Heart left ventricle (tissue), 16 donors: ENCODE measurements around the gene HNF1B. TPM values are rescaled to one million over a fixed set of nuclear protein-coding genes. Genes with fewer than 3 reads are reported as not detected.

Experiments used
- ATAC-seq, 4 donors: fragments of 200-7000 bp; cut with Tn5 transposase; one replicate each; pipeline ENCODE4 v1.9.1; 2020 to 2022; ENCODE audit warnings: moderate library complexity in 4 of 4, mild to moderate bottlenecking in 3 of 4, moderate number of reproducible peaks in 1 of 4
- DNase-seq, 5 donors: peaks; one replicate each; pipeline ENCODE4 v3.0.0-alpha.2; 2020
- H3K27ac ChIP-seq, 12 donors: fragments of 200-600 bp; sonication (generic) in 4 of 12; one replicate each; pipeline versions ENCODE4 v1.5.0 to v1.8.0; 2016 to 2022; ENCODE audit warnings: mild to moderate bottlenecking in 2 of 12
- H3K27me3 ChIP-seq, 9 donors: fragments of 200-600 bp; sonication (generic) in 2 of 9; one replicate each; pipeline versions ENCODE4 v1.5.1 to v1.8.0; 2016 to 2022; ENCODE audit warnings: mild to moderate bottlenecking in 3 of 9
- H3K36me3 ChIP-seq, 9 donors: fragments of 200-600 bp; sonication (generic) in 2 of 9; one replicate each; pipeline versions ENCODE4 v1.5.0 to v1.8.0; 2018 to 2022; ENCODE audit warnings: mild to moderate bottlenecking in 2 of 9
- H3K4me1 ChIP-seq, 12 donors: fragments of 200-600 bp; sonication (generic) in 4 of 12; one replicate each; pipeline versions ENCODE4 v1.5.0 to v1.8.0; 2016 to 2022; ENCODE audit warnings: mild to moderate bottlenecking in 3 of 12
- H3K4me3 ChIP-seq, 12 donors: fragments of 200-600 bp; sonication (generic) in 4 of 12; one replicate each; pipeline versions ENCODE4 v1.5.0 to v1.8.0; 2017 to 2022; ENCODE audit warnings: mild to moderate bottlenecking in 9 of 12, moderate library complexity in 4 of 12
- H3K9me3 ChIP-seq, 12 donors: fragments of 200-600 bp; sonication (generic) in 4 of 12; one replicate each; pipeline versions ENCODE4 v1.5.0 to v1.8.0; 2016 to 2022; ENCODE audit warnings: mild to moderate bottlenecking in 1 of 12
- CTCF ChIP-seq, 12 donors: fragments of 200-600 bp; sonication (generic) in 4 of 12; IDR thresholded peaks; one replicate each; pipeline versions ENCODE4 v1.5.0 to v1.8.0; 2018 to 2022; ENCODE audit warnings: antibody characterized with exemption in 12 of 12, mild to moderate bottlenecking in 5 of 12
- POLR2A ChIP-seq, 2 donors: fragments of 450-650 bp; IDR thresholded peaks; one replicate each; pipeline ENCODE4 v1.6.1; 2017; ENCODE audit warnings: antibody characterized with exemption in 2 of 2, mild to moderate bottlenecking in 2 of 2, moderate library complexity in 2 of 2
- WGBS, 4 donors: extraction: QIAGEN DNeasy Blood & Tissue Kit in 2 of 4; methylation state at CpG; one replicate each; pipeline versions ENCODE4 v1.1.5 to v1.1.7; 2013 to 2018; 5-methylcytosine and 5-hydroxymethylcytosine counted together
- intact Hi-C, 10 donors: fragments of 100-400 bp; cut with DNase I; formaldehyde crosslinking; loops; one replicate each; pipeline versions ENCODE4 v1.11.1 to v1.14.2; 2022
- polyA plus RNA-seq, 2 donors: library from polyadenylated mRNA; stranded (reverse); fragments of 200-250 nt; gene quantifications; one replicate each; pipeline ENCODE4 v1.2.3, GENCODE V29; 2013
- total RNA-seq, 9 donors: library from RNA; depleted of rRNA in 2 of 9; stranded (reverse); fragments of >200 nt in 2 of 9; fragmentation: NEBNext Ultra II Directional in 3 of 9; extraction: Animal tissue kit (Norgen Biotek cat#: 25700) in 3 of 9; gene quantifications; one replicate each; pipeline versions ENCODE4 v1.1.0 to v1.2.4, GENCODE V29; 2016 to 2023
- donor health status: ischemic (EF 13 %, LVEDD 7.1; RV severe dilation, severe dysfunction).
- donor health status: healthy with polysubstance abuse.
- donor health status: DM: no; HTN: yes; CAD: no.
- donor health status: DM: no; HTN: no; CAD: no.
- donor health status: ischemic (EF 25% LVEDD 6.9; RV normal size, moderate dysfunction).
- donor health status: ischemic (EF 25% LVEDD 5.7; RV mildly dilated, moderate dysfunction).
- donor health status: healthy.
- donor health status: DM: yes; HTN: yes; CAD: no.
- donor health status: ischemic (EF 35%, LVEDD 5.7; RV mildly dilated, moderate dysfunction).
- donor health status: nonischemic (EF 11% LVEDD 7.7; RV severe dilation, severe dysfunction).
- donor health status: DM: yes; HTN: yes; CAD: no.
- donor health status: PGD.
- donor health status: ischemic (EF 29% LVEDD 5.4; RV normal size, mild dysfunction).
- donor health status: nonischemic (EF 23%, LVEDD 6.1; RV moderate dilation, normal function).

Gene HNF1B
- total and polyA plus RNA-seq, 11 donors: not detected

- Histone ChIP-seq H3K36me3 (no peaks in the 10 kb centered on the region), H3K27ac (no peak overlapping the region), H3K9me3 (peaks cover 0 to 12% (median 0%) of the 10 kb centered on the region in 12 donors), H3K4me3 (no peak overlapping the region), H3K4me1 (peaks cover 0 to 3% (median 0%) of the 10 kb centered on the region in 12 donors), H3K27me3 (peaks cover 0 to 55% (median 5%) of the 10 kb centered on the region in 9 donors)
- ATAC-seq: no peak
- no peak for DNase-seq
- WGBS, 4 donors: 64 to 79% (median 74%) methylated on average over 6 of the region's 6 CpGs
- no peak for TF ChIP-seq POLR2A (IDR thresholded peaks at IDR 0.05)
- no peak for TF ChIP-seq CTCF (IDR thresholded peaks at IDR 0.05)
- intact Hi-C loops: loop anchor here in 1 of 10 donors (5.0 kb wide), 1 partner anchor 110 kb away; no protein-coding TSS in a partner anchor
These were observed 22.1 kb upstream of the HNF1B start for GRCh38 chr17:37766971-37767370.

GRCh38 chr17:37764383-37764782 lies 19.5 kb upstream of the HNF1B start:
- intact Hi-C loops: no loop called here
- 74 to 78% (median 76%) methylated on average over 3 of the region's 3 CpGs for WGBS, 4 donors
- ATAC-seq: no peak

GRCh38 chr17:37762666-37763065 lies 17.8 kb upstream of the HNF1B start:
- no peak for TF ChIP-seq POLR2A (IDR thresholded peaks at IDR 0.05)
- TF ChIP-seq CTCF (IDR thresholded peaks at IDR 0.05): no peak
- intact Hi-C loops: no loop called here
- no peak for DNase-seq
- WGBS, 4 donors: 37 to 56% (median 51%) methylated on average over 7 of the region's 7 CpGs
- Histone ChIP-seq H3K27me3 (peaks cover 0 to 58% (median 5%) of the 10 kb centered on the region in 9 donors), H3K4me1 (peaks cover 0 to 11% (median 0%) of the 10 kb centered on the region in 12 donors), H3K27ac (no peak overlapping the region), H3K4me3 (no peak overlapping the region), H3K36me3 (no peaks in the 10 kb centered on the region), H3K9me3 (peaks cover 0 to 2% (median 0%) of the 10 kb centered on the region in 12 donors)
- ATAC-seq: no peak

More at GRCh38 chr17:37764383-37764782, 19.5 kb upstream of the HNF1B start:
- Histone ChIP-seq H3K27ac (no peak overlapping the region), H3K36me3 (no peaks in the 10 kb centered on the region), H3K9me3 (peaks cover 0 to 12% (median 0%) of the 10 kb centered on the region in 12 donors), H3K27me3 (peaks cover 0 to 56% (median 5%) of the 10 kb centered on the region in 9 donors), H3K4me3 (no peak overlapping the region), H3K4me1 (peaks cover 0 to 11% (median 0%) of the 10 kb centered on the region in 12 donors)
- no peak for DNase-seq
- TF ChIP-seq POLR2A (IDR thresholded peaks at IDR 0.05): no peak
- TF ChIP-seq CTCF (IDR thresholded peaks at IDR 0.05): no peak

- DNase-seq: no peak
- WGBS, 4 donors: 85 to 95% (median 93%) methylated on average over 4 of the region's 4 CpGs
- TF ChIP-seq CTCF (IDR thresholded peaks at IDR 0.05) (no peak), POLR2A (IDR thresholded peaks at IDR 0.05) (no peak)
- H3K4me3 ChIP-seq: no peak overlapping the region
- no peak overlapping the region for H3K27ac ChIP-seq
- peaks cover 0 to 11% (median 0%) of the 10 kb centered on the region in 12 donors for H3K4me1 ChIP-seq
- ATAC-seq: no peak
- H3K9me3 ChIP-seq: no peaks in the 10 kb centered on the region
- H3K27me3 ChIP-seq: peaks cover 0 to 57% (median 5%) of the 10 kb centered on the region in 9 donors
- no peaks in the 10 kb centered on the region for H3K36me3 ChIP-seq
- intact Hi-C loops: no loop called here
These were observed 17.1 kb upstream of the HNF1B start for GRCh38 chr17:37761961-37762360.
